B cell (primary cell): ENCODE measurements around the gene KCNT1. TPM values are rescaled to one million over a fixed set of nuclear protein-coding genes. Genes with fewer than 3 reads are reported as not detected.

ENCODE experiments used
- ATAC-seq: fragments of 200-7000 bp; cut with Tn5 transposase; one replicate; pipeline ENCODE4 v1.10.0; 2021; ENCODE audit warnings: low read depth, mild to moderate bottlenecking, moderate number of reproducible peaks, moderate library complexity
- CTCF ChIA-PET: fragments of 350-600 bp; sonication (Branson Sonifier 250); formaldehyde crosslinking; loops from one replicate; lab custom pipeline; 2021; ENCODE audit warnings: antibody characterized with exemption, inconsistent platforms; lab: Charles Lee
- POLR2A ChIA-PET: fragments of 350-600 bp; sonication (Branson Sonifier 250); formaldehyde crosslinking; loops from one replicate; lab custom pipeline; 2021; ENCODE audit warnings: antibody characterized with exemption; lab: Charles Lee
- DNase-seq: peaks from one replicate; pipeline ENCODE4 v3.0.0; 2013
- H2AFZ ChIP-seq: 2 replicates; pipeline ENCODE4 v1.6.1; 2012; ENCODE audit warnings: mild to moderate bottlenecking, low read depth, low read length; ENCODE audit not compliant: insufficient read depth, poor library complexity, severe bottlenecking
- H3K27ac ChIP-seq, 2 donors: 1 replicate in 1 of 2; 2 replicates in 1 of 2; pipeline ENCODE4 v1.5.1; 2012 to 2013; ENCODE audit warnings: low read length in 2 of 2, mild to moderate bottlenecking in 2 of 2, moderate library complexity in 1 of 2
- H3K27me3 ChIP-seq, 4 experiments: fragments of 200-600 bp in 1 of 4; sonication (generic) in 1 of 4; replicated peaks in 1 of 4; 1 replicate in 2 of 4; 2 replicates in 2 of 4; pipeline versions ENCODE4 v1.6.1 to v1.7.0; 2013 to 2016; ENCODE audit warnings: low read length in 3 of 4, mild to moderate bottlenecking in 2 of 4, mixed read lengths in 1 of 4, moderate library complexity in 1 of 4; ENCODE audit not compliant: insufficient read depth in 4 of 4, control insufficient read depth in 3 of 4; ENCODE audit errors: control extremely low read depth in 1 of 4
- H3K36me3 ChIP-seq, 2 experiments: replicated peaks in 1 of 2; 1 replicate in 1 of 2; 2 replicates in 1 of 2; pipeline versions ENCODE4 v1.6.1 to v1.7.1; 2013; ENCODE audit warnings: low read length in 1 of 2; ENCODE audit not compliant: insufficient read depth in 2 of 2, control insufficient read depth in 1 of 2; ENCODE audit errors: control extremely low read depth in 1 of 2, extremely low read depth in 1 of 2
- H3K4me1 ChIP-seq, 2 donors: fragments of 200-600 bp in 1 of 2; sonication (generic) in 1 of 2; 1 replicate in 1 of 2; 2 replicates in 1 of 2; pipeline versions ENCODE4 v1.5.1 to v1.6.1; 2013 to 2017; ENCODE audit warnings: low read length in 2 of 2; ENCODE audit not compliant: control insufficient read depth in 2 of 2, insufficient read depth in 2 of 2
- H3K4me2 ChIP-seq: replicated peaks from 2 replicates; pipeline ENCODE3; 2012; ENCODE audit warnings: mild to moderate bottlenecking, low read depth, low read length; ENCODE audit not compliant: poor library complexity, severe bottlenecking
- H3K4me3 ChIP-seq, 5 experiments: fragments of 200-600 bp in 1 of 5; sonication (generic) in 1 of 5; 1 replicate in 3 of 5; 2 replicates in 2 of 5; pipeline versions ENCODE4 v1.5.1 to v1.7.0; 2011 to 2016; ENCODE audit warnings: low read length in 4 of 5, mild to moderate bottlenecking in 4 of 5, low read depth in 2 of 5, control low read depth in 1 of 5, moderate library complexity in 1 of 5; ENCODE audit not compliant: insufficient read depth in 1 of 5; ENCODE audit errors: control extremely low read depth in 1 of 5, extremely low read depth in 1 of 5
- H3K79me2 ChIP-seq: fragments of 200-600 bp; sonication (generic); one replicate; pipeline ENCODE4 v1.6.0; 2016; ENCODE audit warnings: low read length; ENCODE audit not compliant: control insufficient read depth, insufficient read depth
- H3K9ac ChIP-seq: fragments of 200-600 bp; sonication (generic); 2 replicates; pipeline ENCODE4 v1.6.1; 2017; ENCODE audit warnings: mild to moderate bottlenecking, low read length, moderate library complexity
- H3K9me3 ChIP-seq, 3 donors: one replicate each; pipeline versions ENCODE4 v1.6.1 to v1.7.1; 2013; ENCODE audit warnings: low read length in 2 of 3; ENCODE audit not compliant: control insufficient read depth in 2 of 3, insufficient read depth in 1 of 3; ENCODE audit errors: control extremely low read depth in 1 of 3
- H4K20me1 ChIP-seq: 2 replicates; pipeline ENCODE4 v1.6.0; 2012; ENCODE audit warnings: mild to moderate bottlenecking, low read length; ENCODE audit not compliant: insufficient read depth, control insufficient read depth, poor library complexity, severe bottlenecking
- H3K27ac Mint-ChIP-seq: one replicate; pipeline ENCODE4 v1.8.0; 2021; ENCODE audit warnings: mixed read lengths
- H3K27me3 Mint-ChIP-seq: one replicate; pipeline ENCODE4 v1.8.0; 2021; ENCODE audit warnings: mixed read lengths
- H3K4me1 Mint-ChIP-seq: one replicate; pipeline ENCODE4 v1.8.0; 2021; ENCODE audit warnings: mixed read lengths
- H3K4me3 Mint-ChIP-seq: one replicate; pipeline ENCODE4 v1.8.0; 2021; ENCODE audit warnings: mixed read lengths
- H3K9me3 Mint-ChIP-seq: one replicate; pipeline ENCODE4 v1.8.0; 2022; ENCODE audit warnings: mixed read lengths; ENCODE audit not compliant: insufficient read depth
- CTCF ChIP-seq: fragments of 200-600 bp; IDR thresholded peaks from one replicate; pipeline ENCODE4 v1.8.0; 2022; ENCODE audit warnings: antibody characterized with exemption, mild to moderate bottlenecking
- EZH2 ChIP-seq: IDR thresholded peaks from 2 replicates; pipeline ENCODE4 v1.6.1; 2012; ENCODE audit warnings: borderline replicate concordance, low read depth, mild to moderate bottlenecking, moderate library complexity, low read length; ENCODE audit not compliant: insufficient read depth, poor library complexity, severe bottlenecking
- WGBS: methylation state at CpG from one replicate; pipeline ENCODE4 v1.1.5; 2013; ENCODE audit warnings: missing lambda C conversion rate; ENCODE audit not compliant: insufficient coverage; 5-methylcytosine and 5-hydroxymethylcytosine counted together
- intact Hi-C: fragments of 100-400 bp; cut with micrococcal nuclease; formaldehyde crosslinking; loops from one replicate; pipeline ENCODE4 v1.10.0; 2022
- polyA plus RNA-seq: library from polyadenylated mRNA; depleted of rRNA; stranded (reverse); fragments of >200 nt; gene quantifications from 2 replicates; pipeline ENCODE4 v1.2.3, GENCODE V29; 2012
- total RNA-seq, 2 donors: library from RNA; stranded (reverse); fragments of 120-200 nt in 1 of 2; gene quantifications; 1 replicate in 1 of 2; 2 replicates in 1 of 2; pipeline versions ENCODE4 v1.2.3 to v1.2.4, GENCODE V29; 2013 to 2022

The KCNT1 gene
- total and polyA plus RNA-seq, 2 donors (not counting 1 experiment from before 2014, with no cell fraction given), result not detected

GRCh38 chr9:135657416-135657815, 44.6 kb upstream of the KCNT1 start:
- no peak for TF ChIP-seq CTCF
- no peak for TF ChIP-seq EZH2
- H3K9ac ChIP-seq, result no peak overlapping the region
- H3K4me2 ChIP-seq, result no peak overlapping the region
- H3K4me1 ChIP-seq, result no peaks in the 10 kb centered on the region
- no peaks in the 10 kb centered on the region for H3K79me2 ChIP-seq
- intact Hi-C loops, result no loop called here
- H3K36me3 ChIP-seq, result no peaks in the 10 kb centered on the region
- no peak overlapping the region for H2AFZ ChIP-seq
- CTCF ChIA-PET, result no interaction called here
- 87% methylated on average over 15 of the region's 15 CpGs for WGBS
- peaks cover 0 to 6% (median 0%) of the 10 kb centered on the region in 3 donors for H3K9me3 ChIP-seq
- H3K9me3 Mint-ChIP-seq, result no peaks in the 10 kb centered on the region
- no peak overlapping the region for H3K27ac ChIP-seq
- POLR2A ChIA-PET, result no interaction called here
- H3K27me3 ChIP-seq, result peaks cover 0 to 4% (median 0%) of the 10 kb centered on the region in 4 experiments
- no peak for DNase-seq
- no peak overlapping the region for H3K27ac Mint-ChIP-seq
- ATAC-seq, result no peak
- no peak overlapping the region for H3K4me3 ChIP-seq
- no peak overlapping the region for H3K4me3 Mint-ChIP-seq
- H3K4me1 Mint-ChIP-seq, result no peaks in the 10 kb centered on the region
- no peaks in the 10 kb centered on the region for H4K20me1 ChIP-seq
- H3K27me3 Mint-ChIP-seq, result peaks cover 12% of the 10 kb centered on the region

- Histone ChIP-seq H3K4me3 (no peak overlapping the region), H3K27me3 (peaks cover 0 to 4% (median 0%) of the 10 kb centered on the region in 4 experiments), H3K27ac (no peak overlapping the region), H3K4me1 (no peaks in the 10 kb centered on the region), H4K20me1 (no peaks in the 10 kb centered on the region), H2AFZ (no peak overlapping the region), H3K9ac (no peak overlapping the region), H3K9me3 (peaks cover 0 to 6% (median 0%) of the 10 kb centered on the region in 3 donors), H3K4me2 (no peak overlapping the region), H3K36me3 (no peaks in the 10 kb centered on the region), H3K79me2 (no peaks in the 10 kb centered on the region)
- H3K4me3 Mint-ChIP-seq, result no peak overlapping the region
- intact Hi-C loops, result no loop called here
- H3K9me3 Mint-ChIP-seq, result no peaks in the 10 kb centered on the region
- CTCF ChIA-PET, result no interaction called here
- H3K4me1 Mint-ChIP-seq, result no peaks in the 10 kb centered on the region
- H3K27ac Mint-ChIP-seq, result no peak overlapping the region
- 85% methylated on average over 13 of the region's 13 CpGs for WGBS
- DNase-seq (no peak), ATAC-seq (no peak)
- POLR2A ChIA-PET, result no interaction called here
- H3K27me3 Mint-ChIP-seq, result peaks cover 9% of the 10 kb centered on the region
- no peak for TF ChIP-seq EZH2
- no peak for TF ChIP-seq CTCF
These were observed 42.7 kb upstream of the KCNT1 start for GRCh38 chr9:135659252-135659651.
